Limb (tissue), 2 donors: ENCODE results near the gene GPR78.
A peak's percentile ranks its signal among the peaks of the same experiment; 100 is the strongest.

Experiments used
- DNase-seq, 2 donors: peaks; one replicate each; pipeline ENCODE4 v3.0.0-alpha.2; 2016; ENCODE audit errors: extremely low spot score in 2 of 2

The GPR78 gene

GRCh38 chr4:8598391-8599090, 18.3 kb downstream of the GPR78 start:
- DNase-seq: no peak

- DNase-seq: no peak
Measured at GRCh38 chr4:8599091-8599460, 18.9 kb downstream of the GPR78 start.

DNA sequence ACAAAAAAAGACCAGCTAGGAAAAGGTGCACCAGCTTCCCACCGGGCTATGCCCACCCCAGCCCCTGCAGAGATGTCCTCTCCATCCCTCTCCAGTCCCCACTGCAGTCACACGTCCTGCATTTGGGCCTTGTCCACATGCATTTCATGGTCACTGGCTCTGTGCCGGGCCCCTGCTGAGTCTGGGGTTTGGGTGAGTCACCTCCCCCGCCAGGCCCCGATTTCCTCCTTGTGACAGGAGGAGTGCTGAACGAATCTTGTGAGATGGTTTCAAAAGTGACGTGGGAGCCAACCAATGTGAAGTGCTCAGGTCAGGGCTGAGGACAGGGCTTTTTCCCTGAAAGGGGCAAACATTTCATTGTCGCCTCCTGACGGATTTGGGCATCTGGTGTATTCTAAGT, 19.5 kb downstream of the GPR78 start:
- no peak for DNase-seq

GRCh38 chr4:8600266-8600665, 20.1 kb downstream of the GPR78 start:
- DNase-seq: no peak

DNA sequence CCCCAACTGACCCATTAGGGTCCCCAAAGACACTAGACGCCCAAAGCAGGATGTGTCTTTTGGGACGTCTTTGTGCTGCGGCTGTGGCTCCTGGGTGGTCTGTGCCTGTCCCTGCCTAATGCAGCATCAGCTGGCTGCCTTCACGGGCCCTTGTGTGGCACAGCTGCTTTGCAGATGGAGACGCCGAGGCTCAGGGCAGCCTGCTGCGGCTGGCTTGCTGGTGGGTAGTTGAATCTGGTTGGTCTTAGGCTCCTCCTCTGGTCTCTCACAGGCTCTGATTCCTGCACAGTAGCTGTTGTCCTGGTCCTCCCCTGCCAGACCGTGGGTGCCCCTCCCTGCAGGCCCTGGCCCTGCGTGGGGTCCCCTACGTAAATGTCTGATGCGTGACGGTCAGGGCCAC, 20.5 kb downstream of the GPR78 start:
- peak; percentile 27 to 51 for DNase-seq

DNA sequence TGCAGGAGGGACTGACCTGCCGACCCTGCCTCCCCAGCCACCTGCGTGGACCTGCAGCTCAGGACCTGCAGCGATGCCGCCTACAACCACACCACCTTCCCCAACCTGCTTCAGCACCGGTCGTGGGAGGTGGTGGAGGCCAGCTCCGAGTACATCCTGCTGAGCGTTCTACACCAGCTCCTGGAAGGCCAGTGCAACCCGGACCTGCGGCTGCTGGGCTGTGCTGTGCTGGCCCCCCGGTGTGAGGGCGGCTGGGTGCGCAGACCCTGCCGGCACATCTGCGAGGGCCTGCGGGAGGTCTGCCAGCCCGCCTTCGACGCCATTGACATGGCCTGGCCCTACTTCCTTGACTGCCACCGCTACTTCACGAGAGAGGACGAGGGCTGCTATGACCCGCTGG, 20.9 kb downstream of the GPR78 start:
- no peak for DNase-seq

- no peak for DNase-seq
Measured at GRCh38 chr4:8601556-8601955, 21.4 kb downstream of the GPR78 start.

DNA sequence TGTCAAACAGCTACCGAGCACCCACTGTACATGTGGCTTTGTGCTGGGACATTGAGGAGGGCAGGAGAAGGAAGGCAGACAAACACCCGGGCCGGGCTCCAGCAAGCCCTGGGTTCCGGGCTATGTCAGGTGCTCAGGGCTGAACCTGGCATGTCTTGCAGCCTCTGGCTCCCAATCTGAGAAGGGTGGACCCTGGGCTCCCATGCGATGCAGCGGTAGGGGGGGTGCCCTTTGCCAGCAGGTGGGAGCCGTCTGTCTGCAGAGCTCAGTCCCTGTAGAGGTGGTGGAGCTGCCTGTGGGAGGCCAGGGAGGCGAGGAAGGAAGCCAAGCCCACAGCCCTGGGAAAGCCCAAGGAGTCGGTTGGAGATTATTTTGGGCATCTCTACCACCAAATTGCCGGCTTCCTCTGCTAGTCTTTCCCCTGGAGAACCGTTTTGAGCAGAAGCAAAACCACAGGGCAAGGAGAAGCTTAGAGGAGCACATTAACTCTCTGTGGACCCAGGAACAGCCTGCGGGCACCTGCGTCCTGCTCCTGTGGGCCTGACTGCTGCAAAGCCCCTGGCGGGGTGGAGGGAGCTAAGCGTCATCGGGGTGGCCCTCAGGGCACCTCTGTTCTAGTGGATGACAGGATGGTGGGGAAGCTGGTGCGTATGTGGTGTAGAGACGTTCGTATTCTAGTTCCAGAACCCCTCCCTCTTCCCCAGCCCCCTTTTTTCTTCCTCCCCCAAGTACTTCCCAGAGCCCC, 22.7 kb downstream of the GPR78 start:
- no peak for DNase-seq

DNA sequence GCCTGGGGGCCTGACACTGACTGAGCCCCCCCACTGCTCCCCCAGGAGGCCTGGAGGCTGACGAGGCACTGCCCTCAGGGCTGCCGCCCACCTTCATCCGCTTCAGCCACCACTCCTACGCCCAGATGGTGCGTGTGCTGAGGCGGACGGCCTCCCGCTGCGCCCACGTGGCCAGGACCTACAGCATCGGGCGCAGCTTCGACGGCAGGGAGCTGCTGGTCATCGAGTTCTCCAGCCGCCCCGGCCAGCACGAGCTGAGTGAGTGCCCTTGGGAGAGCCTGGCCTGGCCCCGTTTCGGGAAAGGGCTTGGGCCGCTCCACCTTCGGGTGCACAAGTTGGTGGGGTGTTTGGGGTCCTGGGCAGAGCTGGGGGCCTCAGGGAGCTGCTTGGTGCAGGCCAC, 23.7 kb downstream of the GPR78 start:
- DNase-seq: no peak

DNA sequence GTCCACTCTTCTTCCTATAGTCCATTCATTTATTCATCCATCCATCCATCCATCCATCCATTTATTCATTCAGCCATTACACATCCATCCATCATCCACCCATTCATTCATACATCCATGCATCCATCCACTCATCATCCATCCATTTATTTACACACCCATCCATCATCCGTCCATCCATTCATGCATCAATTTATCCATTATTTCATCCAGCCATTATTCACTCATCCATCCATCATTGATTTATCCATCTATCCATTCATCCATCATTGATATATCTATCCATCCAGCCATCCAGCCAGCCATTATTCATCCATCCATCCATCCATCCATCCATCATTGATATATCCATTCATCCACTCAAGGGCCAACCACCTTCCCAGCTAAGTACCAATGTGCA, 25.1 kb downstream of the GPR78 start:
- DNase-seq: no peak

DNA sequence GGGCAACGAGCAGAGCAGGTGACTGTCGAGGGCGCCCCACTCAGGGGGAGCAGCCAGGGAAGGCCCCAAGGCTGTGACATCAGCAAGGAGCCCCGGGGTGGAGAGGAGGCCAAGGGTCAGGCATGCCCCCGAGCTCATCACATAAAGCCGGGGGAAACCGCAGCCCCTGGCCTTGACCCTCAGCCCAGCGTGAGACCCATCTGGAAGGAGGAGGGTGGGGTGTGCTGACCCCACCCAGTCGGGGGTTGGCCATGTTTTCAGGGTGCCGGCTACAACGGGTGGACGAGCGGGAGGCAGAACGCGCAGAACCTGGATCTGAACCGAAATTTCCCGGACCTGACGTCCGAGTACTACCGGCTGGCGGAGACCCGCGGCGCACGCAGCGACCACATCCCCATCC, 26.3 kb downstream of the GPR78 start:
- no peak for DNase-seq

DNA sequence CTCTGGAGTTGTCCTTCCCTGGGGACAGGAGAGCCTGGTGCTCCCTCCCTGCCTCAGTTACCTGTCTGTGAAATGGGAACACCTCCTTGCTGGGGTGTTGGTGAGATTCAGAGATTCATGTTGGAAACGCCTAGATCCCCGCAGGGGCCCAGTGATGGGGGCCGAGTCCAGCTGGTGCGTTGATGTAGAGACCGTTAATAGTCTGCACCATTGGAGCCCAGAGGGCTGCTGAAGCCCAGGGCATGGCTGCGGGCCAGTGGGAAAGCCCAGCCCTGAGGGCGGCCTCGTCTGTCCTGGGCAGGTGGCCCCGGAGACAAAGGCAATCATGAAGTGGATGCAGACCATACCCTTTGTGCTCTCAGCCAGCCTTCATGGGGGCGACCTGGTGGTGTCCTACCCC, 26.8 kb downstream of the GPR78 start:
- DNase-seq: no peak

GRCh38 chr4:8607603-8608481, 27.6 kb downstream of the GPR78 start:
- peak; percentile 17 to 88 for DNase-seq

- DNase-seq: no peak
Measured at GRCh38 chr4:8608714-8609391, 28.7 kb downstream of the GPR78 start.

DNA sequence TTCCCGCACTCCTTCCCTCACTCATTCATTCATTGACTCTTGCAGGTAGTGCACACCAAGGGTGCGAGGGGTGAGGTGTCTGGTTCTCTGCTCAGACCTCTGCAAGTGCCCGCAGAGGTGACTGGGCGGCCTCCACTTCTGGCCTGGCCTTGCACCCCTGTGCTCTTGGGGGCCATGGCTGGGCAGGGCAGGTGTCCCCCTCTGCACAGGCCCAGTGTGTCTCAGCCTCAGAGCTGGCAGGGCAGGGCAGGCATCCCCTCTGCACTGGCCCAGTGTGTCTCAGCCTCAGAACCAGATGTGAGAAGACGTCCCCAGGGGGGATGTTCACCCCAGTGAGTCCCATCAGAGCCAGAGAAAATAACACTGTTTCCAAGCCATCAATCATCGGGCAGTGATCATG, 29.2 kb downstream of the GPR78 start:
- DNase-seq: no peak

DNA sequence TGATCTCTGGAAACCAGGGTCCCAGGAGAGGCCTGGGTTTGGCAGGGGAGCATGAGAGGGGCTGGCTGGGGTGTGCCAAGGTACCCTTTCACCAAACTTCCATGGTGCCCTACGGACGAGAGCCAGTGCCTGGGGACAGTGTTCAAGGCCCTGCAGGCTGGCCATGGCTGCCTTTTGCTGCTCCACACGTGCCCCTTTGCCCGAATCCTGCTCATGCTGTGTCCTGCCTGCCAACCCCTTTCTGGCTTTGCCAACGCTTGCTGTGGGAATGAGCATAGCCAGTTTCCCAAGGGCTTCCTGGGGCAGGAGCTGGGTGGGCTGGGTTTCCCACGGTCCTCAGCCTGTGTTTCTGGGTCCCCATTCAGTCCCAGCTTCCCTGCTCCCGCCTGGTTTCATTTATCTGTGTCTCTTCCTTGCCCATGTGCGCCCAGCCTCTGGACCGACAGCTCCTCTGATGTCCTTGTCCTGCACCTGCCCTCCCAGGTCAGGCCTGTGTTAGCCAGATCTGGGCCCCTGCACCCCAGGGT, 29.7 kb downstream of the GPR78 start:
- DNase-seq: no peak

GRCh38 chr4:8610858-8611616, 30.8 kb downstream of the GPR78 start:
- DNase-seq: no peak

DNA sequence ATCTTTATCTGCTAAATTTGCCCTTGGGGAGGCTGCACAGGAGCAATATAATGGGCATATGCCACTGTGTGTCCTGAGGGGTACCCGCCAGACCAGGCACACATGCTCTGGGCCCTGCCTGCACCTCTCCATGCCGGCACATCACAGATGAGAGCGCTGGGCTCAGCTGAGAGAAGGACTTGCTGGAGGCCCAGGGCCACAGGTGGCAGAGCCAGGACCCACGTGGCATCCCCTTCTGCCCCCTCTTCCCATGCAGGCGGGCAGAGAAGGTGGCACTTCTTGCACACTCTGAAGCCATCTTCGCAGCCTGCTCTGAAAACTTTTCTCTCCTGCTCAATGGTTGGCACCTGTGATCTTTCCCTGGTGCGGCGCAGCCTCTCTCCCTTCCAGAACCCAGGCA, 32.5 kb downstream of the GPR78 start:
- no peak for DNase-seq

GRCh38 chr4:8613421-8614364, 33.5 kb downstream of the GPR78 start:
- DNase-seq: no peak
